ENCODE results near the gene L3MBTL1.
A peak's percentile ranks its signal among the peaks of the same experiment; 100 is the strongest.

L3MBTL1 gene

GRCh38 chr20:43590036-43590391, 82.5 kb downstream of the L3MBTL1 start:
- DNase-seq (ENCODE audit: low read depth in 2 of 2): no peak

GRCh38 chr20:43590392-43591303, 83.2 kb downstream of the L3MBTL1 start, which contains the start of gene IFT52:
Gene IFT52 (plus strand): TSS chr20:43590937. CDS start chr20:43594699, 3,762 bp downstream.
- DNase-seq (ENCODE audit: low read depth in 2 of 2): peak; percentile 78 to 89

All from stimulated activated CD8-positive, alpha-beta memory T cell treated with anti-CD3 and anti-CD28 coated beads, Interleukin-7, amount 100 ng/mL, for 4 hours (primary cell).